K562 (cell line): Measurements from ENCODE around the gene SLC7A5. TPM values are rescaled to one million over a fixed set of nuclear protein-coding genes. Genes with fewer than 3 reads are reported as not detected.
A peak's percentile ranks its signal among the peaks of the same experiment; 100 is the strongest.

Experiments
- ARHGAP35 ChIP-seq: fragments of 450-650 bp; IDR thresholded peaks from 2 replicates; pipeline ENCODE4 v1.6.1; 2018; ENCODE audit not compliant: partially characterized antibody
- CREB3 ChIP-seq: fragments of 450-650 bp; conservative IDR thresholded peaks from 2 replicates; pipeline ENCODE4 v1.6.1; 2016; ENCODE audit warnings: missing genetic modification characterization, low read depth, mild to moderate bottlenecking, missing compliant biosample characterization, moderate library complexity
- CTBP1 ChIP-seq: fragments of 450-650 bp; IDR thresholded peaks from 2 replicates; pipeline ENCODE4 v1.6.1; 2016; ENCODE audit warnings: borderline replicate concordance
- CTCFL ChIP-seq: IDR thresholded peaks from 2 replicates; pipeline ENCODE4 v1.6.1; 2011; ENCODE audit warnings: borderline replicate concordance, low read depth, mild to moderate bottlenecking, moderate library complexity, low read length; ENCODE audit not compliant: insufficient read depth, poor library complexity, severe bottlenecking
- E2F8 ChIP-seq: fragments of 450-650 bp; IDR thresholded peaks from 2 replicates; pipeline ENCODE4 v1.7.1; 2018; ENCODE audit warnings: mild to moderate bottlenecking, low read depth; ENCODE audit not compliant: partially characterized antibody
- HES1 ChIP-seq: fragments of 450-650 bp; IDR thresholded peaks from 2 replicates; pipeline ENCODE4 v1.6.1; 2016; ENCODE audit warnings: low read depth, mild to moderate bottlenecking, moderate library complexity
- HMG20A ChIP-seq: fragments of 450-650 bp; formaldehyde crosslinking; conservative IDR thresholded peaks from 2 replicates; pipeline ENCODE4 v1.4.0; 2020; ENCODE audit warnings: mild to moderate bottlenecking, mixed read lengths
- HNRNPL ChIP-seq: fragments of 200-400 bp; formaldehyde crosslinking; IDR thresholded peaks from 2 replicates; pipeline ENCODE4 v1.6.1; 2017; ENCODE audit warnings: low read depth, mild to moderate bottlenecking, low read length
- L3MBTL2 ChIP-seq: fragments of 450-650 bp; IDR thresholded peaks from 2 replicates; pipeline ENCODE4 v1.6.1; 2016; ENCODE audit warnings: mild to moderate bottlenecking, moderate library complexity
- LCOR ChIP-seq: sonication (generic); formaldehyde crosslinking; IDR thresholded peaks from 2 replicates; pipeline ENCODE4 v1.8.0; 2022; ENCODE audit warnings: mild to moderate bottlenecking, missing genetic modification reagents
- NR4A1 ChIP-seq, 2 experiments: fragments of 250-450 bp in 1 of 2; fragments of 450-650 bp in 1 of 2; sonication (Bioruptor Pico) in 1 of 2; IDR thresholded peaks; 2 replicates each; pipeline versions ENCODE4 v1.4.0 to v1.6.1; 2016 to 2020; ENCODE audit warnings: mild to moderate bottlenecking in 2 of 2, missing compliant biosample characterization in 1 of 2, missing genetic modification characterization in 1 of 2, moderate library complexity in 1 of 2
- PHF21A ChIP-seq: fragments of 450-650 bp; IDR thresholded peaks from 2 replicates; pipeline ENCODE4 v1.6.1; 2017; ENCODE audit warnings: low read depth, borderline replicate concordance
- RBM25 ChIP-seq: fragments of 200-400 bp; formaldehyde crosslinking; IDR thresholded peaks from 2 replicates; pipeline ENCODE4 v1.6.1; 2018; ENCODE audit warnings: low read length, low read depth, moderate library complexity; ENCODE audit not compliant: severe bottlenecking
- ZNF644 ChIP-seq: fragments of 200-800 bp; sonication (Bioruptor generic); IDR thresholded peaks from 2 replicates; pipeline ENCODE4 v1.6.1; 2016; ENCODE audit warnings: low read depth, missing genetic modification characterization, missing compliant biosample characterization
- polyA plus RNA-seq, 8 experiments: library from polyadenylated mRNA; depleted of rRNA in 4 of 8; stranded (reverse) in 5 of 8; unstranded in 3 of 8; fragments of >200 nt; fragmentation: Nextera tagmentation in 2 of 8; fragmentation: Illumina TruSeq in 1 of 8; extraction: Ambion mirVana in 2 of 8; extraction: Trizol in 1 of 8; gene quantifications; 2 replicates each; pipeline versions ENCODE4 v1.2.1 to v1.2.3, GENCODE V29; 2011 to 2014; ENCODE audit warnings: inconsistent platforms in 1 of 8, missing spikeins in 1 of 8
- total RNA-seq, 7 experiments: library from RNA; depleted of rRNA in 6 of 7; stranded (reverse); fragments of >200 nt in 6 of 7; fragmentation: Illumina TruSeq in 2 of 7; extraction: Trizol in 2 of 7; gene quantifications; 2 replicates each; pipeline versions ENCODE4 v1.2.1 to v1.2.3, GENCODE V29; 2011 to 2021; ENCODE audit warnings: low replicate concordance in 1 of 7

SLC7A5 gene
- total and polyA plus RNA-seq, 9 of the 15 experiments (the other 6 are each of a cell fraction or from before 2014, with no cell fraction given) = 1.9 to 220 (median 18.6) TPM

DNA sequence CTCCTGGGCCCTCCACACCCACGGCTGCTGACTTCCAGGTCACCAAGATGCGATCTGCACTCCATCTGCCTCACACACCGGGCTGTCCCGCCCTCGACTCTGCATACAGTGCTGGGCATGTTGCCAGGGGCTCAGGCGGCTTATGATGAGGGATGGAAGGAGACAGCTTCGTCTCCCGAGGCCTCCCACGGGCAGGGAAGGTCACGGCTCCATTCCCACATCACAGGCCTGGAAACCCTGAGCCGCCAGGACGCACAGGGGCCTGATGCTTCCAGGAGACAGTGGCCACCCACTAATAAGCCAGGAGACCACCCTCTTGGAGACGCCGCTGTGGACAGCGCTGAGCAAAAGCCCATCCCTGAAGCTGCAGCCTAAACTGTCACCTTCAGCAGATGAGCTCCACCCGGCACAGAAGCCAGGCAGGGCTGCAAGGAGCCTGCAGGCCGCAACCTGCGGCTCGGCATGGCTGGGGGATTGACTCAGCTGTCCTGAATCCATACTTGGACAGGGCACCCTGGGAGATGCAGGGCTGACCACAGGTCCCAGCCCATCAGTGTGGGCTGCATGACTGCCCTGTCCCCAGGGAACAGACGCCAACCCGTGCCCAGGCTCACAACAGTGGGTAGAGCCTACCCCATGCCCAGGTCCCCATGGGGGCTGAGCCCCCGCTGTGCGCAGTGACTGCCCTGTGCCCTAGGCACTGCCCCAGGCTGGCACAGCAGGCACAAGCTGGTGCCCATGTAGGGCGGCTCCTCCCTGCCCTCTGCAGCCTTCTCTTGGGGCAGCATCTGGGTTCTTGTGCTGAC, 34.4 kb downstream of the SLC7A5 start (continued):
- no peak for TF ChIP-seq HMG20A (CRISPR knock-in tag)
- no peak for TF ChIP-seq L3MBTL2
- no peak for TF ChIP-seq ZNF644
- TF ChIP-seq LCOR = no peak
- TF ChIP-seq CTBP1 = peak; percentile 33; the same call in 1 of the 2 replicates
- TF ChIP-seq CTCFL = no peak
- TF ChIP-seq PHF21A = no peak
- TF ChIP-seq CREB3 = no peak
- no peak for TF ChIP-seq HES1
- TF ChIP-seq ARHGAP35 = no peak
- no peak for TF ChIP-seq E2F8
- 0 out of 2 replicates have a peak, but pooled peaks have one; percentile 30 for TF ChIP-seq HNRNPL
- no peak for TF ChIP-seq NR4A1 (CRISPR knock-in tag; IDR thresholded peaks at IDR 0.05)
- TF ChIP-seq NR4A1 (tag; IDR thresholded peaks at IDR 0.05) = no peak
- no peak for TF ChIP-seq RBM25
- TF ChIP-seq, all 486 proteins: peak for 8
